ENCODE measurements around the gene SGCA.

Gene SGCA

DNA sequence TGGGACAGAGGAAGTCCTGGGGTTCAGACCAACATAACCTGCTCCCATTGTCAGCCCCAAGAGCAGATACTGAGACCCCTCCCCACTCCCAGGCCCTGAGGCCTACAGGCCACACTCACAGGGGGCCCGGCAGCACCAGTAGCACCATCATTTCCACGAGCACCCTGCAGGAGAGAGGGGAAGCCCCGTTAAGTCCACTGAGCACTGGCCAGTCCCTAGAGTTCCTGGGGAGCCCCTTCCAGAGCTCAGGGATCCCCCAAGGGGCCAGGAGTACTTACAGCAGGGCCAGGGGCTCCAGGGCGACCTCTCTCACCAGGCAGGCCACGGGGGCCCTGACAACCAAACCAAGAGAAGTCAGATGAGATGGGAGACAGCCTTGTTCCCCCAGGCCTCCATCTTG, 30.2 kb downstream of the SGCA start:
- no peak for DNase-seq

DNA sequence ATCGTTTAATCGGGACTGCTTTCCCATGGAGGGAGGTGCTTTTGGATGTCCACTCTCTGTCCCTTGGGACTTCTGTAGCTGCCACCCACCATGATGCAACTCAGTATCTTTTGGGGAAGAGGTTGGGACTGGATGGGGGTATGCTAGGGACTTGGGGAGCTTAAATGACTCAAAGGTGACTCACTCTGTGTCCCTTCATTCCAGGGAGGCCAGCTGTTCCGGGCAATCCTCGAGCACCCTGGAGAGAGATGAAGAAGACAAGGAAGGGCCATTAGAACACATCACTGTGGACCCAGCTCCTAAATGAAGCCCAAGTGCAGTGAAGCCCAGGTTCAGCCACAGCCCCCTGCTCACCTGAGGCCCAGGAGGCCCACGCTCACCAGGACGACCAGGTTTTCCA, 31.0 kb downstream of the SGCA start:
- DNase-seq = no peak

GRCh38 chr17:50198026-50198669, 32.3 kb downstream of the SGCA start:
- DNase-seq = peak; percentile 22 to 35

GRCh38 chr17:50199211-50199802, 33.5 kb downstream of the SGCA start:
- no peak for DNase-seq

GRCh38 chr17:50199803-50200456, 34.1 kb downstream of the SGCA start:
- peak in 1 of 2 donors; percentile 22 for DNase-seq

DNA sequence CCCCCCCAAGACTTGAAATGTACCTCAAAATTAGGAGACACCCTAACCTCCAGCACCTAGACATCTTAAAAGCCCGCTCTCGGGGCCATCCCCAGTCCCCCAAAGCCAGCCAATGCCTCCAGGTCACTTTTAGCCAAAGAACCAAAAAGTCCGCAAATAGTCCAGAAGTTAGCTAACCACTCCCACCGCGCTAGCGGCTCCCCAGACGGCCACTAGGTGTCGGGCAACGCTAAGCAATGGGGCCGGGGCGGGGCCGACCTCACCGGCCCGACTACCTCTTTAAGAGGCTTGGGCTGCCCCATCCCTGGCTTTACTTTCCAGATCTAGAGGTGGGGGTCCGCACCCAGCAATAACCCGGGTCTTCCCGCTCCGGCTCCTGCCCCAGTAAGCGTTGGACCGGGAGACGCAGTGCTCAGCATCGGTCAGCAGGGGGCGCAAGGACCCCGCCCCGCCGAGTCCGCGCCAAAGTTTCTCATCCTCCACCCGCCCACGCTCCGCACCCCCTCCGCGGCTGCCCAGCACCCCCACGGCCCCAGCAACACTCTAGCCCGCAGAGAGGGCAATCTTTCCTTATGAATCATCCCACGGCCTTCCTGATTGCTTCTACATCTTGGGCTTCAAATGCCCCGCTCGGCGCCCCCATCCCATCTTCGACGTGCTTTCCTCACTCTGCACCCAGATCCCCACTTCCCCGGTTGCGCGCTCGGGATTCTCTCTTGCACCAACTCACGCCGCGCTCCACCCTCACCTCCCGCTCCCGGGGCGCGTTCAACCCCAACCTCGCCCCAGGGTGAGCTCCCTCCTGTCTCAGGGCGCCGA, 34.9 kb downstream of the SGCA start:
- peak; percentile 53 for DNase-seq

GRCh38 chr17:50201276-50201854, 35.6 kb downstream of the SGCA start, which contains the start of gene COL1A1:
Gene COL1A1 (minus strand): TSS chr17:50201631. CDS start chr17:50201513, 118 bp downstream.
- no peak for DNase-seq

DNA sequence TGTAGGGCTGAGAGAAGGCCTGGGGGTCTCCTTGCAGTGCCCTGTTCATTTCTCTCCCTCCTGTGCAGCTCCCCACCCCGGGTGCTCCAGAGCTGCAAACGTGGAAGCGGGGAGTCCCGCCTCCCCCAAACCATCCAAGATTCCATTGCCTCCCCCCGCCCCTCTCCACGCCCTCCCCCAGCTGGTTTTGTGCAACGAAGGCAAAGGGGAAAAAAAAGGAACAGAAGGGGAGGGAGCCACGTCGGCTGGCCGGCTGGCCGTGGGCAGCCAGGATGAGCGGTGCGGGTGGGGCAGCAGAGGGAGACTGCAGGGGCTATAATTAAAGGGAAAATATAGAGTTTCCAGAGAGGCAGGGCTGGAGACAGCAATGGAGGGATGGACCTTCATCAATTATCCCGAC, 37.3 kb downstream of the SGCA start:
- no peak for DNase-seq

- no peak for DNase-seq
Observed at GRCh38 chr17:50203604-50204345, 38.0 kb downstream of the SGCA start.

DNA sequence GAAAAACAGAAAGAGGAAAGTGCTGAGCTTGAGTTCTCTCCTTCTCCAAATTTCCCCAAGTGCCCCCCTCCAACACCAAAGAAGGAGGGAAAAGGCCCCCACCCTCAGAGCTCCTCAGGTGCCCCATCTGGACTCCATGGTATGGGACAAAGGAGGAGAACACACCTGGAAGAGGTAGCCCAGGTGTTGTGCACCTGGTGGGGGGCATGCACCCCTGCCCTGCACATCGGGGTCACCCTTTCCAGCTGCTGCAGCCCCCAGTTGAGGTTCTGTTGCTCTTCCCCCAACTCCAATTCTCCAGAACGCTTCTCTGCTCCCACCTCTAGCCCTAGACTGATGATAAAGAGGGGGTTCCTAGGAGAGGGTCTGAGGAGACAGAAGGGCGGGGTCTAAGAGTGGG, 38.6 kb downstream of the SGCA start:
- DNase-seq = no peak

DNA sequence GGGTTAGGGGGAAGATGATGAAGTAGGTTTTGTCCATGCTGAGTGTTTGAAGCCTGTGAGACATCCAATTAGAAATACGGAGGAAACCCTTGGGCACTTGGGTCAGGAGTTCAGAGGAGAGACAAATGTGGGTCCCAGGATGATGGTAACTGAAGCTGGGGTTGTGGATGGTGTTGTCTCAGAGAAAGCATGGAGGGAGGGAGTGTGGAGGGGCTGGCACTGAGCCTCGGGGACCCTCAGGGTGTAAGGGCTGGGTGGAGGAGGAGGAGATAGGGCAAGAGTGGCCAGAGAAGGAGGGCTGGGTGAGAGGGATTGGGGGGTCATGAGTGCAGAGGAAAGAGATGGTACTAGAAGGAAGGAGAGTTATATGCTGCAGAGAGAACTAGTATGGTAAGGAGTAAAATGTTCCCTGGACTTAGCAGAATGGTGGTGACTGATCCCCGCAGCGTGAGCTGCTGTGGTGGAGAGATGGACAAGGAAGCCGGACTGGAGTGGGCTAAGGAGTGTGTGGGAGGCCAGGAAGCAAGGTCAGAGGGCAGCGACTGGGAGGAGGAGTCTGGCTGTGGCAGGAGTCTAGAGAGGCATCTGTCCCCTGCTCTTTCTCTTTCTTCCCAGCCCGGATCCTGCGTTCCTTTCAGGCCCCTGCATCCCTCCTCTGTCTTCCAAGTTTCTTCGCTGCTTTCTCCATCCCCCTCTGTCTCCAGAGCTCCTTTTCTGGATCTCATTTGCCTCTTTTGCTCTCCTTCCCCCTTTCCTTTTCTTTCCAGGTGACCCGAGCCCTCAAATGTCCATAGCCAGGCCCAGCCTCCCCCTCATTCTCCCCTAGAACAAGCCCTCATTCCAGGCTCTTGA, 39.5 kb downstream of the SGCA start:
- no peak for DNase-seq

- no peak for DNase-seq
Observed at GRCh38 chr17:50205963-50206505, 40.2 kb downstream of the SGCA start.

DNA sequence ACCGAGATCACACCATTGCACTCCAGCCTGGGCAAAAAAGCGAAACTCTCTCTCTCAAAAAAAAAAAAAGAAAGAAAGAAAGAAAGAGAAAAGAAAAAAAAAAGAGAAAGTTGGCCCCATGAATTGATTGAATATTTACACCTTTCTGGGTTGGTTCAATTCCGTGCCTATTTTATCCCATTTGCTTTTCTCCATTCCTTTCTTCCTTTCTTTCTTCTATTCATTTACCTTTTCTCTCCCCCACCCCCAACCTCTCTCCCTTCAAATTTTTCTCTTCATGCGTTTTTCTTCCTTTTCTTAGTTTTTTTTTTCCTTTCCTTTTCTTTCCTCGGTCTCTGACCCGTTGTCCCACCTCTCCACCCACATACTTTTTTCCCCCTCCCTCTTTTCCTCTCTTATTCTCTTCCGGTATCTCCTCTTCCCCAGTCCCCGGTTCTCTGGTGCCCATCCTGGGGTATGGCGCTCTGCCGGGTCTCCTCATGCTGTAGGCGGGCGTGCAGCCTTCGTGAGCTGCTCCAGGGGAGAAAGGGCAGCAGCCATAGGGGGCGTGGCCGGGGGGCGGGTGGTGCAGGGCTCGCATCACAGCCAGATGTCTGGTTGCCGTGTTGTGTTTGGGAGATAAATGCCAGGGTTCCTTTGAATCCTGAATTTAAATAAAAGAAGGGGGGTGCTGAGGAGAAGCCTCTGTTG, 40.9 kb downstream of the SGCA start:
- DNase-seq = no peak

DNA sequence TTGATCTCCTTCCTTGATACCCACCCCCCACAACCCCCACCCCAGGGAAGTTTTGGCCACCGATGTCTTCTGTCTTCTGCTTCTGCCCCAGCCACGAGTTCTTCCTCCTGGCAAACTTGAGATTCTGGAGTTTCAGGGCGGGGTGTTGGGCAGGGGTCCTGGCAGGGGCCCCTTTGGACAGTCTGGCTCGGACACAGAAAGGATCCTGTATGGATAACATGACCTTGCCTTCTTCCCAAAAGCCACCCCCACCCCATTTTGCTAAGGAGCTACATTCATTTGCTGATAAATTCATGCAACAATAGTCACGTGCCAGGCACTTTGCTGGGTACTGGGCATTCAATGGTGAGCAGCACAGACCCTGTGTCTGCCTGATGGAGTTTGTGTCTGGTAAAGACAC, 41.5 kb downstream of the SGCA start:
- DNase-seq = no peak

- DNase-seq = no peak
Observed at GRCh38 chr17:50207792-50208567, 42.2 kb downstream of the SGCA start.

DNA sequence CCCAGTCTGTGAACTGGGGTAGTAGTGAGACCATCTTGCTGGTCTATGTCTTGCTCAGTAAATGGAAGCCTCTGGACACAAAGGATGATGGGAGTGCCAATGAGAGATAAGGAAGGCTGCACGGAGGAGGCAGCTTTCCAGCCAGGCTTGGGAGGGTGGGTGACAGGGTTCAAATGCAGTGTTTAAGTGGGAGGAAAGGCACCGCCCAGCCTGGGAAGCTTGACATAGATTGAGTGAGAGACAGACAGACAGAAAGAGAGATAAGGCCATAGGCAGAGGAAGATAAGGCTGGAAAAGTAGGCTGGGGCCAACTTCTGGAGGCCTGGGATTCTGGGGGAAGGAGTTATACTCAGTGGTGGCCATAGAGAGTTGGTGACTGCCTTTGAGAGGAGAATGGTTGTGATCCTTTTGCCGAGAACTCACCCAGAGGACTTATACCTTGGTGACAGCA, 42.8 kb downstream of the SGCA start:
- DNase-seq = no peak

DNA sequence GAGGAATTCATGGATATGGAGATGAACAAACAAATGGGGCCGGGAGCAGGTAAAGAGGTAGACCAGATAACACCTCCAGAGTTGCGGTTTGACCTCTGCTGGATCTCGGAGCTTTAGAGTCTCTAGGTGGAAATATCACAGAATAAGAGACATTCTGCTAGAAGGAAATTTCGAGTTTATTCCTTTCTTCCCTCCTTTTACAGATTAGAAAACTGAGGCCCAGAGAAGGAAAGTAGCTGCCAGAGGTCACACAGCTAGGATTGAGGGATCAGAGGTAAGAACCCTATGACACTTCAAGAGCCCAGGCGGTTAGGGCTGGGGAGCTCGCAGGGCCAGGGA, 43.3 kb downstream of the SGCA start:
- DNase-seq = no peak

DNA sequence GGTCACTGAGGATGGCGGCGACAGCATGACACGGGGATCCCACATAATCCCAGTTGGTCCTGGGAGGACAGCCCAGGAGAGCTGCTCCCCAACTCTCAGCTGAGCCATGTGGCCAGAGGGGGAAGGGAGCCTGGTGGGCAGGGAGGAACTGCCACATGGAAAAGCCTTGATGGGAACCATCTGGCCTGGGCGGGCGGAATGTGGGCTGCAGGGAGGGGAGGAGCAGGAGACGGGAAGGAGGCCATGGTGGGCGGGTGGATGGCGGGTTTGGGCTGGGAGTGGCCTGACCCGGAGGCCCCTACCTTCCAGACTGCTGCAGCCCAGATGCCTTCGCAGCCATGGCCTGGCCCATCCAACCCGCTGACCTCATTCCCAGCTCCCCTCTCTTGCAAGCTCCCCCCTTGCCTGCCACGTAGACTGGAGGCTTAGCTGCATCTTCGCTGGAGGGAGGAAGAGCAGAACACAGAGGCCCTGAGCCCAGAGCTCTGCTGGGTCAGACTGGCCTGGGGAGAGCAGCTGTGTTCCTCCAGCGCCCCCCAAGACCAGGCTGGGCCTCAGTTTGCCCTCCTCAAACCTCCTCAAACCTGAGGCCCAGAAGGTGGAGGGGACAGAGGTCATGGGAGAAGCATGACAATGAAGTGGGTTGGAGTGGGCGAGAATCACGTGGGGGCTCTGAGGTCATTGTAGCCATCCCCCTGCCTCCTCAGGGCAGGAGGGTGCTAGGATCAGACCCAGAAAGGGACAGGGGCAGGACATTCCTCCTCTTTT, 43.9 kb downstream of the SGCA start:
- DNase-seq = no peak

All from hippocampal formation (tissue), 2 donors.